HCT116 (cell line): Measurements from ENCODE around the gene MAFG.

Experiments used
- CBX3 ChIP-seq: IDR thresholded peaks from 2 replicates; pipeline ENCODE4 v1.6.1; 2012; ENCODE audit warnings: low read depth
- CEBPB ChIP-seq: IDR thresholded peaks from 2 replicates; pipeline ENCODE4 v1.6.1; 2012; ENCODE audit warnings: low read depth
- EZH2 ChIP-seq: fragments of 200-600 bp; sonication (generic); IDR thresholded peaks from 2 replicates; pipeline ENCODE4 v1.6.1; 2017; ENCODE audit warnings: antibody characterized with exemption, mixed run types
- EZH2phosphoT487 ChIP-seq: fragments of 200-600 bp; IDR thresholded peaks from 2 replicates; pipeline ENCODE4 v1.6.1; 2018; ENCODE audit warnings: antibody characterized with exemption, borderline replicate concordance
- JUND ChIP-seq: IDR thresholded peaks from 2 replicates; pipeline ENCODE4 v1.6.1; 2012
- POLR2A ChIP-seq: IDR thresholded peaks from 2 replicates; pipeline ENCODE4 v1.7.0; 2011; ENCODE audit warnings: borderline replicate concordance; ENCODE audit not compliant: insufficient read depth, insufficient read length; ENCODE audit errors: extremely low read depth
- POLR2AphosphoS5 ChIP-seq: IDR thresholded peaks from 2 replicates; pipeline ENCODE4 v1.6.1; 2011; ENCODE audit warnings: mild to moderate bottlenecking, low read depth, low read length, moderate library complexity
- RAD21 ChIP-seq: IDR thresholded peaks from 2 replicates; pipeline ENCODE4 v1.6.1; 2012; ENCODE audit warnings: low read depth, mild to moderate bottlenecking
- SIN3A ChIP-seq: IDR thresholded peaks from 2 replicates; pipeline ENCODE4 v1.6.1; 2012; ENCODE audit warnings: low read depth
- SRF ChIP-seq: IDR thresholded peaks from 2 replicates; pipeline ENCODE4 v1.6.1; 2012; ENCODE audit warnings: low read depth
- YY1 ChIP-seq: IDR thresholded peaks from 2 replicates; pipeline ENCODE4 v1.6.1; 2011; ENCODE audit warnings: low read length, low read depth, moderate library complexity, mild to moderate bottlenecking; ENCODE audit not compliant: insufficient replicate concordance; ENCODE audit errors: extremely low read depth
- TF ChIP-seq, protein P1 (sequence below), 3 experiments: fragments of 200-600 bp in 1 of 3; sonication (generic) in 1 of 3; IDR thresholded peaks in 2 of 3; conservative IDR thresholded peaks in 1 of 3; 2 replicates each; pipeline ENCODE4 v1.5.1; 2012 to 2017; ENCODE audit warnings: low read depth in 2 of 3, low read length in 2 of 3, antibody characterized with exemption in 1 of 3, borderline replicate concordance in 1 of 3, control low read depth in 1 of 3, mild to moderate bottlenecking in 1 of 3, mixed read lengths in 1 of 3, mixed run types in 1 of 3, moderate library complexity in 1 of 3; ENCODE audit not compliant: insufficient read depth in 1 of 3
- TF ChIP-seq, protein P2 (sequence below): IDR thresholded peaks from 2 replicates; pipeline ENCODE4 v1.6.1; 2012; ENCODE audit warnings: low read depth

DNA sequence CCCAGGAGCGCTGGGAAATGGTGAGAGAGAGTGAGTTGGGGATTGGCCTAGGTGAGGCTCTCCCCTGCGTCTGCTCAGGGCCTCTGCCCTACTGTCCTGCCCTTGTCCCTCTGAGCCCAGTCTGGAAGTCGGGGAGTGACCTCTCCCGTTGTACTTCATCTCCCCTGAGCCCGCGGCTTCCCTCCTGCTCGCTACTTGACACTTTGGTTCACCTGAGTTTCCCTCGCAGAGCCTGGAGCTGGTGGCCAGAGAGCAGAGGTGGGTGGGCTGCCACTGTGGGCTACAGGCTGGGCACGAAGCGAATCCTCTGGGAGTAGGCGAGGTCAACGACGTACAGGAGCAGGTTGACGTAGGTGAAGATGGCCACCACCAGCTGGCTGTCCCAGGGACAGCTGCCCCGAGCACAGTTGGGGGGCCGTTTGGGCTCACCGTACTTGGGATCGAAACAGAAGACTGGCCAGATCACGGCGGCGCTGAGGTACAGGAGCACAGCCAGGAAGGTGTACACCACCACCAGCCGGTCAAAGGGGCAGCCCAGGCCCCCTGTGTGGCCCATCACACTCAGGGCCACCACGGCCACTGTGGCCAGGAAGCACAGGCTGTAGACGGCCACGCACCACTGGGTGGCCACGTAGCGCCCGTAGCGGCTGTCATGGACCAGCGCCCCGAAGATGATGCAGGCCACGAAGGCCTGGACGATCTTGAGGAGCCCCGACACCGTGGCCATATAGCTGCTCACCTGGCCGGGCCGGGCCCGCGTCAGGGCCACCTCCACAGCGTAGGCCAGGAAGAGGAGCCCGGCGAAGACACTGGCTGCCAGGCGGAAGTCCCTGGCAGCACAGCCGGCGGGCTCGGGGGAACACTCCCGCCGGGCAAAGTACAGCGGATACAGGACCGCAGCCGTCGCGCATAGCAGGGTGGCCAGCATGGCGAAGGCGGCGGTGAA, 13.3 kb upstream of the MAFG start:
- TF ChIP-seq, protein P1, sequence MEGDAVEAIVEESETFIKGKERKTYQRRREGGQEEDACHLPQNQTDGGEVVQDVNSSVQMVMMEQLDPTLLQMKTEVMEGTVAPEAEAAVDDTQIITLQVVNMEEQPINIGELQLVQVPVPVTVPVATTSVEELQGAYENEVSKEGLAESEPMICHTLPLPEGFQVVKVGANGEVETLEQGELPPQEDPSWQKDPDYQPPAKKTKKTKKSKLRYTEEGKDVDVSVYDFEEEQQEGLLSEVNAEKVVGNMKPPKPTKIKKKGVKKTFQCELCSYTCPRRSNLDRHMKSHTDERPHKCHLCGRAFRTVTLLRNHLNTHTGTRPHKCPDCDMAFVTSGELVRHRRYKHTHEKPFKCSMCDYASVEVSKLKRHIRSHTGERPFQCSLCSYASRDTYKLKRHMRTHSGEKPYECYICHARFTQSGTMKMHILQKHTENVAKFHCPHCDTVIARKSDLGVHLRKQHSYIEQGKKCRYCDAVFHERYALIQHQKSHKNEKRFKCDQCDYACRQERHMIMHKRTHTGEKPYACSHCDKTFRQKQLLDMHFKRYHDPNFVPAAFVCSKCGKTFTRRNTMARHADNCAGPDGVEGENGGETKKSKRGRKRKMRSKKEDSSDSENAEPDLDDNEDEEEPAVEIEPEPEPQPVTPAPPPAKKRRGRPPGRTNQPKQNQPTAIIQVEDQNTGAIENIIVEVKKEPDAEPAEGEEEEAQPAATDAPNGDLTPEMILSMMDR (IDR thresholded peaks at IDR 0.05 in 2 of 3, conservative IDR thresholded peaks at IDR 0.05 in 1 of 3; ENCODE audit: borderline replicate concordance in 1 of 3, insufficient read depth in 1 of 3, low read depth in 2 of 3, low read length in 2 of 3), result no peak
- TF ChIP-seq POLR2AphosphoS5 (no peak), POLR2A (no peak), SIN3A (no peak), CEBPB (no peak), RAD21 (no peak), EZH2 (no peak), CBX3 (no peak), YY1 (no peak), JUND (no peak), SRF (no peak), EZH2phosphoT487 (no peak)
- TF ChIP-seq, protein P2, sequence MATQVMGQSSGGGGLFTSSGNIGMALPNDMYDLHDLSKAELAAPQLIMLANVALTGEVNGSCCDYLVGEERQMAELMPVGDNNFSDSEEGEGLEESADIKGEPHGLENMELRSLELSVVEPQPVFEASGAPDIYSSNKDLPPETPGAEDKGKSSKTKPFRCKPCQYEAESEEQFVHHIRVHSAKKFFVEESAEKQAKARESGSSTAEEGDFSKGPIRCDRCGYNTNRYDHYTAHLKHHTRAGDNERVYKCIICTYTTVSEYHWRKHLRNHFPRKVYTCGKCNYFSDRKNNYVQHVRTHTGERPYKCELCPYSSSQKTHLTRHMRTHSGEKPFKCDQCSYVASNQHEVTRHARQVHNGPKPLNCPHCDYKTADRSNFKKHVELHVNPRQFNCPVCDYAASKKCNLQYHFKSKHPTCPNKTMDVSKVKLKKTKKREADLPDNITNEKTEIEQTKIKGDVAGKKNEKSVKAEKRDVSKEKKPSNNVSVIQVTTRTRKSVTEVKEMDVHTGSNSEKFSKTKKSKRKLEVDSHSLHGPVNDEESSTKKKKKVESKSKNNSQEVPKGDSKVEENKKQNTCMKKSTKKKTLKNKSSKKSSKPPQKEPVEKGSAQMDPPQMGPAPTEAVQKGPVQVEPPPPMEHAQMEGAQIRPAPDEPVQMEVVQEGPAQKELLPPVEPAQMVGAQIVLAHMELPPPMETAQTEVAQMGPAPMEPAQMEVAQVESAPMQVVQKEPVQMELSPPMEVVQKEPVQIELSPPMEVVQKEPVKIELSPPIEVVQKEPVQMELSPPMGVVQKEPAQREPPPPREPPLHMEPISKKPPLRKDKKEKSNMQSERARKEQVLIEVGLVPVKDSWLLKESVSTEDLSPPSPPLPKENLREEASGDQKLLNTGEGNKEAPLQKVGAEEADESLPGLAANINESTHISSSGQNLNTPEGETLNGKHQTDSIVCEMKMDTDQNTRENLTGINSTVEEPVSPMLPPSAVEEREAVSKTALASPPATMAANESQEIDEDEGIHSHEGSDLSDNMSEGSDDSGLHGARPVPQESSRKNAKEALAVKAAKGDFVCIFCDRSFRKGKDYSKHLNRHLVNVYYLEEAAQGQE, result no peak
